Stomach (tissue), 9 donors: ENCODE measurements around the gene SDR9C7. TPM values are rescaled to one million over a fixed set of nuclear protein-coding genes. Genes with fewer than 3 reads are reported as not detected.
"Not testable (repeated sequence)": the region's sequence is repeated elsewhere in the genome, so short reads cannot be mapped to it uniquely, and the experiment has no call there.

Experiments used
- DNase-seq, 2 donors: peaks; one replicate each; pipeline versions ENCODE4 v3.0.0 to v3.0.0-alpha.2; 2013 to 2019
- H3K27ac ChIP-seq, 5 donors: fragments of 200-600 bp in 4 of 5; sonication (generic) in 4 of 5; one replicate each; pipeline ENCODE4 v1.5.1; 2013 to 2019; ENCODE audit warnings: mild to moderate bottlenecking in 1 of 5, moderate library complexity in 1 of 5
- H3K27me3 ChIP-seq, 3 donors: fragments of 200-600 bp; sonication (generic); one replicate each; pipeline ENCODE4 v1.5.1; 2017 to 2019; ENCODE audit warnings: mixed run types in 1 of 3
- H3K36me3 ChIP-seq, 4 donors: fragments of 200-600 bp; sonication (generic); 1 replicate in 3 of 4; 2 replicates in 1 of 4; pipeline ENCODE4 v1.5.1; 2016 to 2019
- H3K4me1 ChIP-seq, 4 donors: fragments of 200-600 bp; sonication (generic); one replicate each; pipeline ENCODE4 v1.5.1; 2016 to 2019
- H3K4me3 ChIP-seq, 4 donors: fragments of 200-600 bp; sonication (generic) in 3 of 4; one replicate each; pipeline ENCODE4 v1.5.1; 2016 to 2019; ENCODE audit warnings: mild to moderate bottlenecking in 1 of 4
- H3K9me3 ChIP-seq, 4 donors: fragments of 200-600 bp; sonication (generic); one replicate each; pipeline ENCODE4 v1.5.1; 2016 to 2019
- EP300 ChIP-seq: sonication (generic); formaldehyde crosslinking; IDR thresholded peaks from one replicate; pipeline ENCODE4 v1.6.1; 2017; ENCODE audit warnings: antibody characterized with exemption
- POLR2A ChIP-seq, 4 donors: fragments of 450-650 bp; IDR thresholded peaks; one replicate each; pipeline ENCODE4 v1.6.1; 2016; ENCODE audit warnings: antibody characterized with exemption in 4 of 4, control low read depth in 2 of 4, mild to moderate bottlenecking in 1 of 4, moderate library complexity in 1 of 4
- POLR2AphosphoS5 ChIP-seq, 3 donors: sonication (generic); formaldehyde crosslinking; IDR thresholded peaks; one replicate each; pipeline ENCODE4 v1.6.1; 2016; ENCODE audit warnings: antibody characterized with exemption in 3 of 3
- WGBS, 5 donors: extraction: QIAGEN DNeasy Blood & Tissue Kit in 3 of 5; methylation state at CpG; one replicate each; pipeline versions ENCODE4 v1.1.5 to v1.1.7; 2013 to 2018; 5-methylcytosine and 5-hydroxymethylcytosine counted together
- intact Hi-C: fragments of 100-400 bp; cut with DNase I; formaldehyde crosslinking; loops from one replicate; pipeline ENCODE4 v1.15.1; 2023; ENCODE audit warnings: low total_unique reads
- polyA plus RNA-seq, 3 donors: library from polyadenylated mRNA; stranded (reverse); fragments of 200-250 nt; gene quantifications; one replicate each; pipeline ENCODE4 v1.2.3, GENCODE V29; 2013
- total RNA-seq, 5 donors: library from RNA; depleted of rRNA; stranded (reverse); fragments of >200 nt; gene quantifications; one replicate each; pipeline versions ENCODE4 v1.1.0 to v1.2.3, GENCODE V29; 2014 to 2016
- TF ChIP-seq, protein P1 (sequence below), 7 experiments: fragments of 450-650 bp in 4 of 7; fragments of 200-600 bp in 3 of 7; sonication (generic) in 3 of 7; IDR thresholded peaks; one replicate each; pipeline ENCODE4 v1.5.1; 2016 to 2019; ENCODE audit warnings: antibody characterized with exemption in 7 of 7, control low read depth in 2 of 7, mild to moderate bottlenecking in 1 of 7
- donor health status: healthy with polysubstance abuse.
- donor health status: Bipolar disorder and iron deficiency.
- donor health status: healthy.

The SDR9C7 gene
- total and polyA plus RNA-seq, 8 donors: 0.50 TPM; not detected in 7

- DNase-seq: no peak
- TF ChIP-seq POLR2A (IDR thresholded peaks at IDR 0.05): no peak
- TF ChIP-seq EP300: no peak
- TF ChIP-seq, protein P1, sequence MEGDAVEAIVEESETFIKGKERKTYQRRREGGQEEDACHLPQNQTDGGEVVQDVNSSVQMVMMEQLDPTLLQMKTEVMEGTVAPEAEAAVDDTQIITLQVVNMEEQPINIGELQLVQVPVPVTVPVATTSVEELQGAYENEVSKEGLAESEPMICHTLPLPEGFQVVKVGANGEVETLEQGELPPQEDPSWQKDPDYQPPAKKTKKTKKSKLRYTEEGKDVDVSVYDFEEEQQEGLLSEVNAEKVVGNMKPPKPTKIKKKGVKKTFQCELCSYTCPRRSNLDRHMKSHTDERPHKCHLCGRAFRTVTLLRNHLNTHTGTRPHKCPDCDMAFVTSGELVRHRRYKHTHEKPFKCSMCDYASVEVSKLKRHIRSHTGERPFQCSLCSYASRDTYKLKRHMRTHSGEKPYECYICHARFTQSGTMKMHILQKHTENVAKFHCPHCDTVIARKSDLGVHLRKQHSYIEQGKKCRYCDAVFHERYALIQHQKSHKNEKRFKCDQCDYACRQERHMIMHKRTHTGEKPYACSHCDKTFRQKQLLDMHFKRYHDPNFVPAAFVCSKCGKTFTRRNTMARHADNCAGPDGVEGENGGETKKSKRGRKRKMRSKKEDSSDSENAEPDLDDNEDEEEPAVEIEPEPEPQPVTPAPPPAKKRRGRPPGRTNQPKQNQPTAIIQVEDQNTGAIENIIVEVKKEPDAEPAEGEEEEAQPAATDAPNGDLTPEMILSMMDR (IDR thresholded peaks at IDR 0.05): no peak
- no peak for TF ChIP-seq POLR2AphosphoS5 (IDR thresholded peaks at IDR 0.05)
- WGBS, 5 donors: 25 to 50% (median 35%) methylated on average over 1 of the region's 1 CpG
- Histone ChIP-seq H3K27me3 (no peaks in the 10 kb centered on the region), H3K27ac (no peak overlapping the region), H3K9me3 (peaks cover 11 to 60% (median 40%) of the 10 kb centered on the region in 4 donors), H3K36me3 (no peaks in the 10 kb centered on the region), H3K4me1 (no peaks in the 10 kb centered on the region), H3K4me3 (no peak overlapping the region)
- intact Hi-C loops: no loop called here
Measured at GRCh38 chr12:56903374-56903773, 30.8 kb downstream of the SDR9C7 start.

- DNase-seq, intact Hi-C loops, H3K4me1 ChIP-seq, H3K4me3 ChIP-seq, H3K27me3 ChIP-seq, H3K27ac ChIP-seq, H3K36me3 ChIP-seq: not testable (repeated sequence)
- peaks cover 11 to 54% (median 40%) of the 10 kb centered on the region in 4 donors for H3K9me3 ChIP-seq
Measured at GRCh38 chr12:56901313-56901712, 32.9 kb downstream of the SDR9C7 start.

GRCh38 chr12:56900583-56900982 lies 33.6 kb downstream of the SDR9C7 start:
- Histone ChIP-seq H3K4me3 (no peak overlapping the region), H3K27me3 (no peaks in the 10 kb centered on the region), H3K36me3 (no peaks in the 10 kb centered on the region), H3K4me1 (no peaks in the 10 kb centered on the region), H3K9me3 (peaks cover 11 to 54% (median 40%) of the 10 kb centered on the region in 4 donors), H3K27ac (no peak overlapping the region)
- intact Hi-C loops: no loop called here
- 79 to 90% (median 88%) methylated on average over 5 of the region's 5 CpGs for WGBS, 5 donors
- TF ChIP-seq, protein P1 (IDR thresholded peaks at IDR 0.05): no peak
- no peak for TF ChIP-seq EP300
- DNase-seq: no peak

DNA sequence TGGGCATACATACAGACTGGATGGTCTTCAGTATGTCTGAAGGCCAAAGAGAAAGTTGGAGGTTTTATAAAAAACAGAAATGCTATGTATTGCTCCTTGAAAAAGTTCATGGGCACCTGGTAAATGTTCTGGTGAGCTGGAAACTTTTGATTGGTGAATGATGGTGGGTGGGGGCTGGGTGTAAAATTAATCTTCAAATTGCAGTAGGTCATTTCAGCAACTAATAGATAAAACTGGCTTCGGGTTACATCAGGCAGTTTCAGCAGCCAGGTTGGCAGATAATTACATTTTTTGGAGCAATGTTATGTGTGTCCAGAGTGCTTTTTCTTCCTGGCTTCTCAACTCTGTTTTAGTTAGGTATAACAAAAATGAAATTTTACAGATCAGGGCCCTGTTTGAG lies 35.3 kb downstream of the SDR9C7 start:
- no peak overlapping the region for H3K27ac ChIP-seq
- TF ChIP-seq, protein P1 (IDR thresholded peaks at IDR 0.05): no peak
- no peak for TF ChIP-seq EP300
- TF ChIP-seq POLR2A (IDR thresholded peaks at IDR 0.05): no peak
- no peak overlapping the region for H3K4me3 ChIP-seq
- no peaks in the 10 kb centered on the region for H3K4me1 ChIP-seq
- H3K27me3 ChIP-seq: no peaks in the 10 kb centered on the region
- 62 to 78% (median 75%) methylated on average over 1 of the region's 1 CpG for WGBS, 5 donors
- no peak for DNase-seq
- no peaks in the 10 kb centered on the region for H3K36me3 ChIP-seq
- intact Hi-C loops: no loop called here
- H3K9me3 ChIP-seq: peaks cover 11 to 47% (median 38%) of the 10 kb centered on the region in 4 donors

- Histone ChIP-seq H3K4me3 (no peak overlapping the region), H3K36me3 (no peaks in the 10 kb centered on the region), H3K27ac (no peak overlapping the region), H3K9me3 (peaks cover 11 to 37% (median 31%) of the 10 kb centered on the region in 4 donors), H3K27me3 (no peaks in the 10 kb centered on the region), H3K4me1 (no peaks in the 10 kb centered on the region)
- DNase-seq: no peak
- TF ChIP-seq POLR2AphosphoS5 (IDR thresholded peaks at IDR 0.05) (no peak), EP300 (no peak), POLR2A (IDR thresholded peaks at IDR 0.05) (no peak)
- TF ChIP-seq, protein P1 (IDR thresholded peaks at IDR 0.05): no peak
- intact Hi-C loops: no loop called here
Measured at GRCh38 chr12:56897844-56898361, 36.3 kb downstream of the SDR9C7 start.
